ENCODE results near the gene EPAS1. TPM values are rescaled to one million over a fixed set of nuclear protein-coding genes. Genes with fewer than 3 reads are reported as not detected.

The EPAS1 gene
- total and polyA plus RNA-seq, 12 donors = 25.2 to 307 (median 175) TPM

- Histone ChIP-seq H3K27me3 (no peaks in the 10 kb centered on the region), H3K9me3 (replicated peaks in 1 of 3) (no peaks in the 10 kb centered on the region), H3K27ac (no peak overlapping the region), H3K4me3 (no peak overlapping the region), H3K4me1 (replicated peaks in 1 of 2) (no peaks in the 10 kb centered on the region), H3K36me3 (replicated peaks in 1 of 2) (no peaks in the 10 kb centered on the region)
- DNase-seq = no peak
- no peak for TF ChIP-seq CTCF (IDR thresholded peaks at IDR 0.05)
- no peak for TF ChIP-seq POLR2A (IDR thresholded peaks at IDR 0.05)
- 79 to 89% (median 85%) methylated on average over 8 to 10 of the region's 10 CpGs for WGBS, 4 donors
- intact Hi-C loops (cut with DNase I) = no loop called here
Observed at GRCh38 chr2:46410273-46411244, 113.4 kb downstream of the EPAS1 start.

- Histone ChIP-seq H3K27me3 (no peaks in the 10 kb centered on the region), H3K27ac (no peak overlapping the region), H3K4me3 (no peak overlapping the region), H3K4me1 (replicated peaks in 1 of 2) (no peaks in the 10 kb centered on the region), H3K36me3 (replicated peaks in 1 of 2) (no peaks in the 10 kb centered on the region), H3K9me3 (replicated peaks in 1 of 3) (no peaks in the 10 kb centered on the region)
- no peak for TF ChIP-seq CTCF (IDR thresholded peaks at IDR 0.05)
- no peak for TF ChIP-seq POLR2A (IDR thresholded peaks at IDR 0.05)
- WGBS, 4 donors = 95 to 100% (median 97%) methylated on average over 2 of the region's 2 CpGs
- no peak for DNase-seq
- intact Hi-C loops (cut with DNase I) = no loop called here
Observed at GRCh38 chr2:46411245-46411641, 114.0 kb downstream of the EPAS1 start.

GRCh38 chr2:46411985-46412384 is 114.8 kb downstream of the EPAS1 start:
- no peak for DNase-seq
- WGBS, 4 donors = 50 to 100% (median 84%) methylated on average over 1 of the region's 1 CpG
- no peaks in the 10 kb centered on the region for H3K36me3 ChIP-seq (replicated peaks in 1 of 2)
- no peak overlapping the region for H3K4me3 ChIP-seq
- no peak overlapping the region for H3K27ac ChIP-seq
- TF ChIP-seq CTCF (IDR thresholded peaks at IDR 0.05) = no peak
- TF ChIP-seq POLR2A (IDR thresholded peaks at IDR 0.05) = no peak
- intact Hi-C loops (cut with DNase I) = no loop called here
- no peaks in the 10 kb centered on the region for H3K9me3 ChIP-seq (replicated peaks in 1 of 3)
- H3K4me1 ChIP-seq (replicated peaks in 1 of 2) = no peaks in the 10 kb centered on the region
- H3K27me3 ChIP-seq = no peaks in the 10 kb centered on the region

- intact Hi-C loops (cut with DNase I) = no loop called here
- no peaks in the 10 kb centered on the region for H3K4me1 ChIP-seq (replicated peaks in 1 of 2)
- H3K4me3 ChIP-seq = no peak overlapping the region
- no peak overlapping the region for H3K27ac ChIP-seq
- 73 to 85% (median 84%) methylated on average over 2 of the region's 2 CpGs for WGBS, 4 donors
- H3K27me3 ChIP-seq = no peaks in the 10 kb centered on the region
- no peak for DNase-seq
- no peaks in the 10 kb centered on the region for H3K36me3 ChIP-seq (replicated peaks in 1 of 2)
- no peaks in the 10 kb centered on the region for H3K9me3 ChIP-seq (replicated peaks in 1 of 3)
- TF ChIP-seq POLR2A (IDR thresholded peaks at IDR 0.05) (no peak), CTCF (IDR thresholded peaks at IDR 0.05) (no peak)
Observed at GRCh38 chr2:46413111-46413510, 115.9 kb downstream of the EPAS1 start.

All from adrenal gland (tissue), 12 donors.